Mesenchymal stem cell (in vitro differentiated cells and primary cell): ENCODE data around the gene CDK1.
A peak's percentile ranks its signal among the peaks of the same experiment; 100 is the strongest.
"Not testable (repeated sequence)": the region's sequence is repeated elsewhere in the genome, so short reads cannot be mapped to it uniquely, and the experiment has no call there.

Experiments used
- DNase-seq: peaks from one replicate; pipeline ENCODE4 v3.0.0-alpha.2; 2013
- H2AFZ ChIP-seq: one replicate; pipeline ENCODE4 v1.6.1; 2013; ENCODE audit warnings: low read depth, mild to moderate bottlenecking, control low read depth, inconsistent platforms, low read length, moderate library complexity
- H2AK5ac ChIP-seq: 2 replicates; pipeline ENCODE4 v1.6.1; 2013; ENCODE audit warnings: low read length, moderate library complexity, mild to moderate bottlenecking, inconsistent platforms; ENCODE audit not compliant: severe bottlenecking
- H2BK120ac ChIP-seq: one replicate; pipeline ENCODE4 v1.6.1; 2013; ENCODE audit warnings: low read depth, mild to moderate bottlenecking, inconsistent platforms, low read length, moderate library complexity
- H2BK12ac ChIP-seq, 2 experiments: one replicate each; pipeline ENCODE4 v1.6.1; 2013; ENCODE audit warnings: inconsistent platforms in 2 of 2, low read length in 2 of 2, mild to moderate bottlenecking in 2 of 2, moderate library complexity in 2 of 2, control low read depth in 1 of 2
- H2BK15ac ChIP-seq: one replicate; pipeline ENCODE4 v1.6.1; 2013; ENCODE audit warnings: mild to moderate bottlenecking, low read depth, inconsistent platforms; ENCODE audit not compliant: poor library complexity, severe bottlenecking
- H2BK5ac ChIP-seq: 2 replicates; pipeline ENCODE4 v1.6.1; 2013; ENCODE audit warnings: low read depth, mild to moderate bottlenecking, low read length, control low read depth, inconsistent platforms; ENCODE audit not compliant: poor library complexity, severe bottlenecking
- H3K14ac ChIP-seq, 2 experiments: one replicate each; pipeline ENCODE4 v1.6.1; 2013; ENCODE audit warnings: inconsistent platforms in 2 of 2, low read length in 2 of 2, control low read depth in 1 of 2, mild to moderate bottlenecking in 1 of 2, moderate library complexity in 1 of 2
- H3K18ac ChIP-seq, 2 experiments: one replicate each; pipeline ENCODE4 v1.6.1; 2013; ENCODE audit warnings: inconsistent platforms in 2 of 2, low read length in 2 of 2, control low read depth in 1 of 2, low read depth in 1 of 2, mild to moderate bottlenecking in 1 of 2
- H3K23ac ChIP-seq, 2 experiments: one replicate each; pipeline ENCODE4 v1.6.1; 2013; ENCODE audit warnings: inconsistent platforms in 2 of 2, low read length in 2 of 2, mild to moderate bottlenecking in 2 of 2, moderate library complexity in 2 of 2, control low read depth in 1 of 2
- H3K27ac ChIP-seq: 2 replicates; pipeline ENCODE4 v1.5.1; 2013; ENCODE audit warnings: mild to moderate bottlenecking, moderate library complexity, low read length, control low read depth, inconsistent platforms; ENCODE audit not compliant: poor library complexity, severe bottlenecking
- H3K27me3 ChIP-seq, 2 experiments: 2 replicates each; pipeline versions ENCODE4 v1.6.1 to v1.7.0; 2013; ENCODE audit warnings: low read length in 2 of 2, mild to moderate bottlenecking in 2 of 2, moderate library complexity in 2 of 2, control low read depth in 1 of 2, inconsistent platforms in 1 of 2; ENCODE audit not compliant: control insufficient read depth in 1 of 2, insufficient read depth in 1 of 2
- H3K36me3 ChIP-seq, 2 experiments: 2 replicates each; pipeline versions ENCODE4 v1.6.1 to v1.7.0; 2013; ENCODE audit warnings: low read length in 2 of 2, control low read depth in 1 of 2, inconsistent platforms in 1 of 2, low read depth in 1 of 2, mild to moderate bottlenecking in 1 of 2; ENCODE audit not compliant: insufficient read depth in 2 of 2, control insufficient read depth in 1 of 2
- H3K4ac ChIP-seq, 2 experiments: one replicate each; pipeline ENCODE4 v1.6.1; 2013; ENCODE audit warnings: inconsistent platforms in 2 of 2, low read length in 2 of 2, mild to moderate bottlenecking in 2 of 2, moderate library complexity in 2 of 2, control low read depth in 1 of 2, low read depth in 1 of 2
- H3K4me1 ChIP-seq: 2 replicates; pipeline ENCODE4 v1.6.1; 2013; ENCODE audit warnings: low read depth, low read length, control low read depth; ENCODE audit not compliant: control insufficient read depth, insufficient read depth
- H3K4me2 ChIP-seq: 2 replicates; pipeline ENCODE4 v1.6.1; 2013; ENCODE audit warnings: low read length, mild to moderate bottlenecking, inconsistent platforms; ENCODE audit not compliant: poor library complexity, severe bottlenecking
- H3K4me3 ChIP-seq, 2 experiments: 2 replicates each; pipeline versions ENCODE4 v1.5.1 to v1.7.0; 2013; ENCODE audit warnings: low read length in 2 of 2, mild to moderate bottlenecking in 2 of 2, control low read depth in 1 of 2, low read depth in 1 of 2; ENCODE audit not compliant: insufficient read depth in 1 of 2
- H3K79me1 ChIP-seq: replicated peaks from 2 replicates; pipeline ENCODE4 v1.6.1; 2013; ENCODE audit warnings: mild to moderate bottlenecking, control low read depth, low read length, inconsistent platforms; ENCODE audit not compliant: poor library complexity, severe bottlenecking
- H3K9ac ChIP-seq: 2 replicates; pipeline ENCODE4 v1.7.0; 2013; ENCODE audit warnings: mild to moderate bottlenecking, low read length, moderate library complexity
- H3K9me3 ChIP-seq: 2 replicates; pipeline ENCODE4 v1.7.0; 2013; ENCODE audit warnings: mild to moderate bottlenecking, low read length; ENCODE audit not compliant: control insufficient read depth
- H4K8ac ChIP-seq: one replicate; pipeline ENCODE4 v1.6.1; 2013; ENCODE audit warnings: inconsistent platforms, mild to moderate bottlenecking, low read length, moderate library complexity
- H4K91ac ChIP-seq: one replicate; pipeline ENCODE4 v1.6.1; 2013; ENCODE audit warnings: mild to moderate bottlenecking, low read length, inconsistent platforms
- WGBS: methylation state at CpG from one replicate; pipeline ENCODE4 v1.1.7; 2013; ENCODE audit warnings: mixed read lengths; 5-methylcytosine and 5-hydroxymethylcytosine counted together

Gene CDK1

DNA sequence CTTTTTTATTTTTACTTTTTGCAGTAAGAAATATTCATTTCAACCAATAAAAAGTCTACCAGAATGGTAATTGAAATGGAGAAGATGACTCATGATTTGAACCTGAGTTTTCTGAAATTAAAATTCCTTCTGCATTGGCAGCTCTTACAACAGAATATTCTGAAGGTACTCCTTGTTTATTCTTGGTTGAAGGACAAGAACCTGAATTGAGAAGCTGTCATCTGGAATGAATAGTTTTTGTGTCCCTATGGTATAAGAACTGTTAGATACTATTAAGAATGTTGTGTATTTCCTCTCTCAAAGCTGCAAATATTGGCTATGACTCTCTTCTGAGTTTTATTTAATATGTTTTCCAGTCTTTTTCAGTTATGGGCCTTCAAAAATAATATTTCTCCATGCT lies 56.1 kb downstream of the CDK1 start:
- H4K8ac ChIP-seq: no peak overlapping the region
- no peak overlapping the region for H3K27ac ChIP-seq
- peaks cover 2% of the 10 kb centered on the region for H3K4me1 ChIP-seq
- no peak overlapping the region for H3K4ac ChIP-seq
- H3K4me2 ChIP-seq: no peak overlapping the region
- H3K23ac ChIP-seq: no peak overlapping the region
- H3K4me3 ChIP-seq: no peak overlapping the region
- no peak overlapping the region for H3K14ac ChIP-seq
- no peaks in the 10 kb centered on the region for H3K9me3 ChIP-seq
- no peak overlapping the region for H2AK5ac ChIP-seq
- H2BK15ac ChIP-seq: no peak overlapping the region
- DNase-seq: no peak
- H2BK120ac ChIP-seq: no peak overlapping the region
- H2AFZ ChIP-seq: no peak overlapping the region
- no peak overlapping the region for H2BK12ac ChIP-seq
- no peak overlapping the region for H3K18ac ChIP-seq
- no peak overlapping the region for H4K91ac ChIP-seq
- no peaks in the 10 kb centered on the region for H3K79me1 ChIP-seq
- H3K9ac ChIP-seq: no peak overlapping the region
- no peak overlapping the region for H2BK5ac ChIP-seq
- H3K36me3 ChIP-seq: no peaks in the 10 kb centered on the region
- no peaks in the 10 kb centered on the region for H3K27me3 ChIP-seq

DNA sequence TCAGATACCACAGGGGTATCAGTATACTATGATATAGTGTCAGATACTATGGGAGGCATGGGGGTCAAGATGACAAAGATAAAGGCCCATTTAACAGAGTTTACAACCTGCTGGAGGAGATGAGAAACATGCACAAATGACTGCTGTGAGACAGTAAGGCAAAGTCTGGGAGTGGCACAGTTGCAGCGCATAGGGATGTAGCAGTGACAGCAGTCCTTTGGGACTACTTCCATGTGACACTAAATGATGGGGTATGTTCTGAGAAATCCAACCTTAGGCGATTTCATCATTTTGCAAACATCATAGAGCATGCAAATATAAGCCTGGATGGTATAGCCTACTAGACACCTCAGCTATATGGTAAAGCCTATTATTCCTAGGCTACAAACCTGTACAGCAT lies 56.8 kb downstream of the CDK1 start:
- Histone ChIP-seq H2BK120ac (no peak overlapping the region), H3K14ac (no peak overlapping the region), H3K27me3 (no peaks in the 10 kb centered on the region), H3K27ac (no peak overlapping the region), H3K23ac (no peak overlapping the region), H3K18ac (no peak overlapping the region), H2AFZ (no peak overlapping the region), H2BK12ac (no peak overlapping the region), H4K8ac (peak overlapping the region; percentile 49), H3K4me1 (peaks cover 2% of the 10 kb centered on the region), H3K36me3 (no peaks in the 10 kb centered on the region), H2BK5ac (no peak overlapping the region), H3K79me1 (no peaks in the 10 kb centered on the region), H2AK5ac (no peak overlapping the region), H3K4ac (no peak overlapping the region), H2BK15ac (no peak overlapping the region), H3K4me3 (no peak overlapping the region), H3K4me2 (no peak overlapping the region), H4K91ac (peak overlapping the region; percentile 18), H3K9ac (no peak overlapping the region), H3K9me3 (no peaks in the 10 kb centered on the region)
- WGBS: 97% methylated on average over 2 of the region's 2 CpGs
- no peak for DNase-seq

- H3K4me3 ChIP-seq, H4K91ac ChIP-seq, H3K9ac ChIP-seq, H2BK120ac ChIP-seq, H3K14ac ChIP-seq, H3K27ac ChIP-seq, H3K4ac ChIP-seq, H3K27me3 ChIP-seq, H3K4me1 ChIP-seq, H3K9me3 ChIP-seq, H2AK5ac ChIP-seq, H3K79me1 ChIP-seq, H3K18ac ChIP-seq, H2AFZ ChIP-seq, H3K36me3 ChIP-seq, DNase-seq, H3K23ac ChIP-seq, H4K8ac ChIP-seq, H2BK12ac ChIP-seq, H2BK15ac ChIP-seq, H2BK5ac ChIP-seq, H3K4me2 ChIP-seq: not testable (repeated sequence)
- whole genome bisulfite sequencing: 100% methylated on average over 3 of the region's 10 CpGs
Measured at GRCh38 chr10:60841227-60841626, 62.9 kb downstream of the CDK1 start.

DNA sequence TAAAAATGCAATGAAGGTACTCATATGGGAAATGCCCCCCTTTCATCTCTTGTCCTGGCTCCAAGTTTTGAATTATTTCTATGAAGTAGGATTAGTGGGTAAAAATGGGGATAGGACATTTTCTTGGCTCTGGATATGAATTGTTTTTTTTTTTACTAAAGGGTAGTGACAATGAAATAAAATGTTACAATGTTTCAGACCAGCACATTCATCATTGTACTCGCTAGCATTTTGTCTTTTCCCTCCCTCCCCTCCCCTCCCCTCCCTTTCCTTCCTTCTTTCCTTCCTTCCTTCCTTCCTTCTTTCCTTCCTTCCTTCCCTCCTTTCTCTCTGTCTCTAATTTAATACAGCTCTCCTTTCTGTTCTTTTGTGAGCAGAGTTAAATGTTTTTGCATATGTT lies 64.4 kb downstream of the CDK1 start:
- no peak overlapping the region for H4K8ac ChIP-seq
- no peak overlapping the region for H3K18ac ChIP-seq
- WGBS: 94% methylated on average over 1 of the region's 1 CpG
- peaks cover 2% of the 10 kb centered on the region for H3K4me1 ChIP-seq
- no peak for DNase-seq
- peaks cover 4% of the 10 kb centered on the region for H3K9me3 ChIP-seq
- H2BK15ac ChIP-seq: no peak overlapping the region
- no peak overlapping the region for H4K91ac ChIP-seq
- no peak overlapping the region for H2BK5ac ChIP-seq
- no peaks in the 10 kb centered on the region for H3K27me3 ChIP-seq
- no peaks in the 10 kb centered on the region for H3K36me3 ChIP-seq
- H3K4me3 ChIP-seq: no peak overlapping the region
- H3K27ac ChIP-seq: no peak overlapping the region
- H2AFZ ChIP-seq: no peak overlapping the region
- no peak overlapping the region for H3K4ac ChIP-seq
- no peak overlapping the region for H2AK5ac ChIP-seq
- H2BK120ac ChIP-seq: no peak overlapping the region
- no peak overlapping the region for H3K4me2 ChIP-seq
- no peak overlapping the region for H3K14ac ChIP-seq
- no peaks in the 10 kb centered on the region for H3K79me1 ChIP-seq
- H3K23ac ChIP-seq: no peak overlapping the region
- H2BK12ac ChIP-seq: no peak overlapping the region
- H3K9ac ChIP-seq: no peak overlapping the region
